NCI-H82 (cell line): ENCODE data around the gene SRPK1.
"Not testable (repeated sequence)": the region's sequence is repeated elsewhere in the genome, so short reads cannot be mapped to it uniquely, and the experiment has no call there.

ENCODE experiments used
- DNase-seq: peaks from one replicate; lab custom pipeline; 2025; lab: John Stamatoyannopoulos, UW

Gene SRPK1

GRCh38 chr6:35931120-35931561, 10.2 kb upstream of the SRPK1 start:
- DNase-seq, result no peak

GRCh38 chr6:35929601-35930000, 8.7 kb upstream of the SRPK1 start:
- DNase-seq, result no peak

GRCh38 chr6:35926509-35927215, 5.8 kb upstream of the SRPK1 start:
- DNase-seq, result no peak

- DNase-seq, result no peak
Observed at GRCh38 chr6:35925961-35926360, 5.1 kb upstream of the SRPK1 start.

GRCh38 chr6:35924146-35924545, 3.2 kb upstream of the SRPK1 start:
- DNase-seq, result no peak

GRCh38 chr6:35922139-35922554, 1.2 kb upstream of the SRPK1 start:
- DNase-seq, result no peak

GRCh38 chr6:35919827-35920751, 809 bp downstream of the SRPK1 start:
- DNase-seq, result peak; percentile 55

- DNase-seq, result peak; percentile 46
Observed at GRCh38 chr6:35919085-35919826, 1.6 kb downstream of the SRPK1 start.

- DNase-seq, result not testable (repeated sequence)
Observed at GRCh38 chr6:35916893-35917292, 4.0 kb downstream of the SRPK1 start.

GRCh38 chr6:35916056-35916455, 4.8 kb downstream of the SRPK1 start:
- DNase-seq, result no peak

- DNase-seq, result no peak
Observed at GRCh38 chr6:35914536-35914935, 6.4 kb downstream of the SRPK1 start.

- no peak for DNase-seq
Observed at GRCh38 chr6:35911871-35912653, 8.8 kb downstream of the SRPK1 start.

GRCh38 chr6:35909571-35909970, 11.3 kb downstream of the SRPK1 start:
- DNase-seq, result not testable (repeated sequence)

GRCh38 chr6:35908753-35909401, 12.0 kb downstream of the SRPK1 start:
- not testable (repeated sequence) for DNase-seq

- no peak for DNase-seq
Observed at GRCh38 chr6:35907750-35908149, 13.1 kb downstream of the SRPK1 start.

- DNase-seq, result no peak
Observed at GRCh38 chr6:35906499-35906846, 14.4 kb downstream of the SRPK1 start.

GRCh38 chr6:35905841-35906498, 14.9 kb downstream of the SRPK1 start:
- DNase-seq, result peak; percentile 81

GRCh38 chr6:35905141-35905785, 15.6 kb downstream of the SRPK1 start:
- no peak for DNase-seq

- DNase-seq, result no peak
Observed at GRCh38 chr6:35903679-35904078, 17.2 kb downstream of the SRPK1 start.

- DNase-seq, result no peak
Observed at GRCh38 chr6:35900448-35900847, 20.4 kb downstream of the SRPK1 start.
